IPS-NIHi7 (cell line): ENCODE results near the gene ARHGAP30.
"Not testable (repeated sequence)": the region's sequence is repeated elsewhere in the genome, so short reads cannot be mapped to it uniquely, and the experiment has no call there.

Experiments
- DNase-seq: peaks from one replicate; pipeline ENCODE4 v3.0.0; 2012; ENCODE audit warnings: mixed read lengths; ENCODE audit errors: extremely low spot score

Gene ARHGAP30

GRCh38 chr1:161038523-161039153 lies 31.1 kb downstream of the ARHGAP30 start, which contains the start of gene TSTD1:
TSS of gene TSTD1 (minus strand) at chr1:161038964. CDS start at chr1:161038889, 75 bp downstream.
- peak; percentile 85 for DNase-seq

DNA sequence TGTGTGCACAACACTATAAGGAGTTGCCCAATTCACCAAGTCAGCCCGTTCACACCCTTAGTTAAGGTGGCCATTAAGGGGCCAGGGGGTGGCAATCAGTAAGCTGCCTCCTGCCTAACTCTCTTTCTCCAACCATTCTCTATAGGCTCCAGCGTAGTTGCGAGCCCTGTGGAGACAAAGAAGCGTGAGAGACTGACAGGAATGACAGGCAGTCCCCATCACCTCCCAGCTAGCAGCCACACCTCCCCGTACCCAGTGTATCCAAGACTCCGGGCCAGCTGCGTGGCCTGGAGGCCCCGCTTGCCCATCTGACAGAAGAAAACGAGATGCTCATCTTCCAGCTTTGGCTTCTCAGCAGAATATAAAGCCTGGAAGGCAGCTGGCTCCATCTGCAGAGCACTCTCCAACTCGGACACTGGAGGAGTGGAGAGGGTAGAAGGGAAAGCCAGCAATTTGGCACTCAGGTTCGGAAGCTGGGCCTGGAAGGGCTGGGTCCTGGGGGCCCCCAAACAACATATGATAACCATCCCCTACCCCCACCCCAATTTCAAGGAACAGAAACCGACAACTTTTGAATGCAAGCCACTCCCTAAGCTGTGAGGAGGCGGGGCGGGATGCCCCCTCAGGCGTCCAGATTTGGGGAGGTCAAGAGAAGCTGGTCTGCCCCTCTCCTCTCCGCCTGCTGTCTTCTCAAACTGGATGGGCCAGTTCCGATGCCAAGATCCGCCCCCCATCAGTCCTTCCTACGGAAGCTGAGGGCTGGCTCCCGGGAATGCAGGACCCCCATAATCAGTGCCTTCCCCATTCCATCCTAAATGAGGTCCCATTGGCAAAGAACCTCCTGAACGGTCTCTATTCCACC lies 31.8 kb downstream of the ARHGAP30 start:
- no peak for DNase-seq

GRCh38 chr1:161033751-161034150 lies 35.9 kb downstream of the ARHGAP30 start:
- no peak for DNase-seq

DNA sequence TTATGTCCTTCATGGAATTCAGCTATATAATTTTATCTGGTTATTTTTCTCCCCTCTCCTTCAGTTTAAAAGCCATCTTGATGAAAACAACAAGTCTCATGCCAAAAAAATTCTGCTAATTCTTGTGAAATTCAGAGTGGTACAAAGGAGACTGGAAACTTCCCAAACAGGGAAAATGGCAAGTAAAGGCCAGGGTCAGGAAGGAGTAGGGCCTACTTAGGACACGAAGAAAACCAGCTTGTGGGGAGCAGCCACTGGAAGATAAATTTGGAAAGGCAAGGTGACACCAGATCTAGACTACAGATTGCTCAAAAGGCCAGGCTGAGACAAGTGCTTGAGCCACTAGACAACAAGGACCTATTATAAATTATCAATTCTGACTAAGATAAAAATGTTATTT lies 37.3 kb downstream of the ARHGAP30 start:
- no peak for DNase-seq

DNA sequence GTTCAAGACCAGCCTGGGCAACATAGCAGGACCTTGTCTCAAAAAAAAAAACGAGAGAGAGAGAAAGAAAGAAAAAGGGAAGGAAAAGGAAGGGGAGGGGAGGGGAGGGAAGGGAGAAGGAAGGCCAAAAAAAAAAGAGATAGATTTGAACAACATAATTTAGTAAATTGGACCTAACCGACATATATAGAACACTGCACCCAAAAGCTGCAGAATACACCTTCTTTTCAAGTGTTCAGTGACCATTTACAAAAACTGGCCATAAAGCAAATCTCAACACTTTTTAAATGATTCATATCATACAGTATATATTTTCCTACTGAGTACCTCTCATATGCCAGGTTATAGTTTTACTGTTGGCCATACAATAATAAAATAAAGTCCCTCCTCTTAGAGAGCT lies 37.8 kb downstream of the ARHGAP30 start:
- no peak for DNase-seq

DNA sequence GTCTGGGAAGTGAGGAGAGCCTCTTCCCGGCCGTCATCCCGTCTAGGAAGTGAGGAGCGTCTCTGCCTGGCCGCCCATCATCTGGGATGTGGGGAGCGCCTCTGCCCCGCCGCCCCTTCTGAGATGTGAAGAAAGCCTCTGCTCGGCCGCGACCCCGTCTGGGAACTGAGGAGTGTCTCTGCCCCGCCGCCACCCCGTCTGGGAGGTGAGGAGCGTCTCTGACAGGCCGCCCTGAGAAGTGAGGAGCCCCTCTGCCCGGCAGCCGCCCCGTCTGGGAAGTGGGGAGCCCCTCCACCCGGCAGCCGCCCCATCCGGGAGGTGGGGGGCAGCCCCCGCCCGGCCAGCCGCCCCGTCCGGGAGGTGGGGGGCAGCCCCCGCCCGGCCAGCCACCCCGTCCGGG lies 40.2 kb downstream of the ARHGAP30 start:
- not testable (repeated sequence) for DNase-seq

DNA sequence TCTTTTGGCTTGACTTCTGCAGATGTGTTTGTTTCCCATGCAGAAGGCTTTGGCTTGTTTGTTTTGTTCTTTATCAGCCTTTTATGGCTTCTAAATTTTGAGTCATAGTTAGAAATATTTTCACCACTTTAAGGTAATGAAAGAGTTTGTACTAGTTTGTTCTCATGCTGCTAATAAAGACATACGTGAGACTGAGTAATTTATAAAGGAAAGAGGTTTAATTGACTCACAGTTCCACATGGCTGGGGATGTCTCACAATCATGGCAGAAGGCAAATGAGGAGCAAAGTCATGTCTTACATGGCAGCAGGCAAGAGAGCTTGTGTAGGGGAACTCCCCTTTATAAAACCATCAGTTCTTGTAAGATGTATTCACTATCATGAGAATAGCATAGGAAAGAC lies 42.7 kb downstream of the ARHGAP30 start:
- not testable (repeated sequence) for DNase-seq

DNA sequence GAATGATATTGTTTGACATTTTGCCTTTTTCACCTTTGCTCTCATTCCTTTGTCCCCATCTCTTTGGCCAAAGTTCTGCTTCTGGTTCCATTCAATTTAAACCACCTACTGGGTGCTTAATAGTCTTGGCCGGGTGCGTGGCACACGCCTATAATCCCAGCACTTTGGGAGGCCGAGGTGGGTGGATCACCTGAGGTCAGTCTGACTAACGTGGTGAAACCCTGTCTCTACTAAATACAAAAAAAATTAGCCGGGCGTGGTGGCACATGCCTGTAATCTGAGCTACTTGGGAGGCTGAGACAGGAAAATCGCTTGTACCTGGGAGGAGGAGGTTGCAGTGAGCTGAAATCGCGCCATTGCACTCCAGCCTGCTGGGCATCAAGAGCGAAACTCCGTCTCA lies 47.3 kb downstream of the ARHGAP30 start:
- not testable (repeated sequence) for DNase-seq

DNA sequence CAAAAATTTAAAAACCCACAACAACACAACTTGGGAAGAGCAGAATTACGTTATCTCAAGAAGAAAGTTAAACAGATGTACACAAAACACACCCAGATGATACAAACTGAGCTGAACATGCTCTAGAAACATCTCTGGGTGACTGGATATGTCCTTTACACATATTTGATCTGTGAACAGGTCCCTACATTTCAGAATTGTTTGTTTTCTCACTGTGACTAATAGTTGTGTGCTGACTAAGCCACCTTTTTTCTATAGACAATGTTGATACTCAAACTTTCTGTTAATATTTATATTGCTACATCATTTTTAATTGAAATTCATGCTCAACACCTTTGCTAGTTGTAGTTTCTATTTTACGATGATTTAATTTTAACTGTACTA lies 47.7 kb downstream of the ARHGAP30 start:
- no peak for DNase-seq

GRCh38 chr1:161021165-161021969 lies 48.3 kb downstream of the ARHGAP30 start:
- peak; percentile 98 for DNase-seq

- peak; percentile 50 for DNase-seq
Observed at GRCh38 chr1:161020509-161021164, 49.1 kb downstream of the ARHGAP30 start, which contains the start of gene F11R. TSS of gene F11R (minus strand) at chr1:161021152. CDS start at chr1:161021073, 79 bp downstream.

DNA sequence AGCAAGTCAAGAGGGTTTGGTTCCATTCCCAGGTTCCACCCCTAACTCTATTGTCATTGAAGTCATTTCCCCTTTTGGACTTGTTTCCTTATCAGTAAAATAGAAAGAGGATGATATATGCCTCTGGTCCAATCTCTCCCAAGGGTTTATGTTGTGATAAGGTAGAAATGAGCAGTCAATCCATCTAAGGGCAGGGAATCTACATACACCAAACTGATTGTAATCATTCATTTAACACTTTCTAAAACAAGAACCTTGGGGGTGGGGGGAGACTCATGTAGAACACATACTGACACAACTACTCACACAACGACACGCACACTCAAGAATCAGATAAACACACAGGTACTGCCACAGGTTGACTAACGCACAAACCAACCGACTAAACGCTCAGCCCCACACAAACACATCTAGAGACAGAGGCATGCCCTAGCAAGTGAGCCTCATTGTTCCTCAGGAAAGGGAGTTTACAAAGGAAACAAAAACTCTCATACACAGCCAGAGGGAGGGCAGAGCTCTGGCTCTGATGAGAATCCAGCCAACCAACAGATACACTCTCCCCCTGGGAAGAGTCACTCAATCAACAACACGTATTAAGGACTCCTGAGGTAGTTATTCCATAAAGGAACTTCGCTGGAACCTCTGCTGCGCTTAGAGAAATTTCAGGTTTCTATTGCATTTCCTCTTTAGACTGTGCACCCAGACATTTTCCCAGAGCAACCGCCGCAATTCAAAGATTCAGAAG lies 49.8 kb downstream of the ARHGAP30 start:
- no peak for DNase-seq

- DNase-seq: not testable (repeated sequence)
Observed at GRCh38 chr1:161019111-161019660, 50.5 kb downstream of the ARHGAP30 start.

DNA sequence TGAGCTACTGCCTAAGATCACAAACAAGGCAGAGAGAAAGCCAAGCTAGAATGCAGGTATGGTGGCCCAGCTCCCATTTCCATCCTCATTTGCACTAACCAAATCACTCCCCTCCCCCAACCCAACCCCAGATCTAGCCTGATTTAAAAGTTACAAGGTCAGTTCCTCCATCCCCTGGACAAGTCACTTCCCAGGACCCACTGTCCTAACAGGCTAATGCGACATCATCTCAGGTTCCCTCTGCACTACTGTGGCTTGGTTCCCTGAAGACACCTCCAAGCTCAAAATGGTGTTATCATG lies 51.1 kb downstream of the ARHGAP30 start:
- no peak for DNase-seq

DNA sequence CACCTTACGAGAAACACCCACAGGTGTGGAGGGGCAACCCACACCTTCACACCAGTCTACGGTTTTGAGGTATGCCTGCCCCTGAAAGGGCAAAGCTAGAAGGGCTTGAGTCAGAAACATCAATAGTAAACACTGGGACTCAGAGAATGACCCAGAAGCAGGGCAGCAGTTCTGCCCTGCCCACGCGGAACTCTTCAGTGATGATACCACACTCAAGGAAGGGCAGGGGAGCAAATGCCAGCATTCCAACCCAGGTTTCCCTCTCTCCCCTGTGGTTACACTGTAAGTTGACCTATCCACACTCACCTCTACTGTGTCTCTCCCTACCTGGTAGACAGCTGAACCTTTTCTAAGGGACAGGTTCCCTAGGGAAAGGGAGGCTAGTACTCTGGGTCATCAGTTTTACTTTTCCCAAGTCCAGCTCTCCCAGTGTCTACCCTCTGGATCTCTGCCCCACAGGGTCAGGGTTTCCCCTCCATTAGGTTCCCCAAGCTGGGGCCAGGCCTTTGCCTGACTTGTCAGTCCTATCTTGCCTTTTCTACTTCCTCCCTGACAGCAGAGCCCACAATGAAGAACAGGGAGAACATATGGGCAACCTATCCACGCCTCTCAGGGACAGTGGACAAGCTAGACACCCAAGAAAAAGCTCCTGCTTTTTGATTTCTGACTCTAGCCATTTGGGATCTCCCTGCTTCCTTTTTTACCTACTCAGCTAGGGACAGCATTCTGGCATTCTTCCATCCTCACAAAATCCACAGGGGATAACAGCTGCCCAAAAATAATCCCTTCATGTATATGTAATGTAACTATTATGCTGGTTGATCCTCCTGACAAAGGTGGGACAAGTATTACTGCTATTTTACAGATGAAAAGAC lies 51.7 kb downstream of the ARHGAP30 start:
- no peak for DNase-seq

DNA sequence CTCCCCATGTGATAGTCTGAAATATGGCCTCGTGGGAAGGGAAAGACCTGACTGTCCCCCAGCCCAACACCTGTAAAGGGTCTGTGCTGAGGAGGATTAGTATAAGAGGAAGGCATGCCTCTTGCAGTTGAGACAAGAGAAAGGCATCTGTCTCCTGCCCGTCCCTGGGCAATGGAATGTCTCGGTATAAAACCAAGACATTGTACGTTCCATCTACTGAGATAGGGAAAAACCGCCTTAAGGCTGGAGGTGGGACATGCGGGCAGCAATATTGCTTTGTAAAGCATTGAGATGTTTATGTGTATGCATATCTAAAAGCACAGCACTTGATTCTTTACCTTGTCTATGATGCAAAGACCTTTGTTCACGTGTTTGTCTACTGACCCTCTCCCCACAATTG lies 52.5 kb downstream of the ARHGAP30 start:
- not testable (repeated sequence) for DNase-seq

DNA sequence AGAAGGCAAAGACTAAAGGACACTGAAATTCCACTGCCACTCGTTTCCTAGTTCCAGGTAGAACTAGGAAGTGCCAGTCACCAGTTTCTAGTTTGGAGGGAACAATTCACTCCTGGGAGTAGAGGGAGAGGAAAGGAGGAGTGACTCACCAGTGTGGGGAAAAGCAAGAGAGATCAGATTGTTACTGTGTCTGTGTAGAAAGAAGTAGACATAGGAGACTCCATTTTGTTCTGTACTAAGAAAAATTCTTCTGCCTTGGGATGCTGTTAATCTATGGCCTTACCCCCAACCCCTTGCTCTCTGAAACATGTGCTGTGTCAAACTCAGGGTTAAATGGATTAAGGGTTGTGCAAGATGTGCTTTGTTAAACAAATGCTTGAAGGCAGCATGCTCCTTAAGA lies 53.0 kb downstream of the ARHGAP30 start:
- not testable (repeated sequence) for DNase-seq

GRCh38 chr1:161013488-161014230 lies 56.0 kb downstream of the ARHGAP30 start:
- peak; percentile 63 for DNase-seq

- no peak for DNase-seq
Observed at GRCh38 chr1:161013131-161013487, 56.6 kb downstream of the ARHGAP30 start.
